HG03571 (cell line): ENCODE results near the gene REXO5.
A peak's percentile ranks its signal among the peaks of the same experiment; 100 is the strongest.
"Not testable (repeated sequence)": the region's sequence is repeated elsewhere in the genome, so short reads cannot be mapped to it uniquely, and the experiment has no call there.

Experiments
- ATAC-seq: cut with Tn5 transposase; IDR thresholded peaks from one replicate; pipeline ENCODE4 v1.9.1; 2021; ENCODE audit not compliant: unreplicated experiment

REXO5 gene

GRCh38 chr16:20806168-20807050, at the start of gene REXO5, which contains the start of gene ERI2:
Gene REXO5, plus strand, starts transcription at chr16:20806527. Its CDS starts 427 bp downstream, at chr16:20806954.
Gene ERI2, minus strand, starts transcription at chr16:20806472. Its CDS starts 42 bp downstream, at chr16:20806430.
- ATAC-seq = peak; percentile 80

- no peak for ATAC-seq
Observed at GRCh38 chr16:20760346-20760745, 46.0 kb upstream of the REXO5 start.

GRCh38 chr16:20761175-20761574, 45.2 kb upstream of the REXO5 start:
- no peak for ATAC-seq

GRCh38 chr16:20762404-20763123, 43.8 kb upstream of the REXO5 start:
- ATAC-seq = no peak

GRCh38 chr16:20763461-20764232, 42.7 kb upstream of the REXO5 start, which contains the start of gene ACSM3:
Gene ACSM3, plus strand, starts transcription at chr16:20764014. Its CDS starts 6,021 bp downstream, at chr16:20770035.
- ATAC-seq = peak; percentile 99

GRCh38 chr16:20764448-20764847, 41.9 kb upstream of the REXO5 start:
- not testable (repeated sequence) for ATAC-seq

- ATAC-seq = no peak
Observed at GRCh38 chr16:20765732-20766131, 40.6 kb upstream of the REXO5 start.

GRCh38 chr16:20766294-20766693, 40.0 kb upstream of the REXO5 start:
- ATAC-seq = no peak

GRCh38 chr16:20767577-20767976, 38.8 kb upstream of the REXO5 start:
- ATAC-seq = no peak

GRCh38 chr16:20768121-20768520, 38.2 kb upstream of the REXO5 start:
- ATAC-seq = no peak

GRCh38 chr16:20768818-20769217, 37.5 kb upstream of the REXO5 start:
- ATAC-seq = no peak

- no peak for ATAC-seq
Observed at GRCh38 chr16:20773679-20774078, 32.6 kb upstream of the REXO5 start.

GRCh38 chr16:20774703-20775362, 31.5 kb upstream of the REXO5 start:
- no peak for ATAC-seq

GRCh38 chr16:20781697-20782096, 24.6 kb upstream of the REXO5 start:
- ATAC-seq = no peak

GRCh38 chr16:20782470-20782869, 23.9 kb upstream of the REXO5 start:
- no peak for ATAC-seq

GRCh38 chr16:20784204-20784603, 22.1 kb upstream of the REXO5 start:
- no peak for ATAC-seq

GRCh38 chr16:20789130-20789529, 17.2 kb upstream of the REXO5 start:
- ATAC-seq = no peak

GRCh38 chr16:20791923-20792612, 14.3 kb upstream of the REXO5 start:
- ATAC-seq = no peak

GRCh38 chr16:20798364-20798763, 8.0 kb upstream of the REXO5 start:
- no peak for ATAC-seq

GRCh38 chr16:20799599-20799998, 6.7 kb upstream of the REXO5 start:
- ATAC-seq = no peak
